ENCODE data around the gene FXYD5. TPM values are rescaled to one million over a fixed set of nuclear protein-coding genes. Genes with fewer than 3 reads are reported as not detected.

The FXYD5 gene
- total and polyA plus RNA-seq, 9 of the 15 experiments (the other 6 are each of a cell fraction or from before 2014, with no cell fraction given), result 104 to 537 (median 174) TPM

DNA sequence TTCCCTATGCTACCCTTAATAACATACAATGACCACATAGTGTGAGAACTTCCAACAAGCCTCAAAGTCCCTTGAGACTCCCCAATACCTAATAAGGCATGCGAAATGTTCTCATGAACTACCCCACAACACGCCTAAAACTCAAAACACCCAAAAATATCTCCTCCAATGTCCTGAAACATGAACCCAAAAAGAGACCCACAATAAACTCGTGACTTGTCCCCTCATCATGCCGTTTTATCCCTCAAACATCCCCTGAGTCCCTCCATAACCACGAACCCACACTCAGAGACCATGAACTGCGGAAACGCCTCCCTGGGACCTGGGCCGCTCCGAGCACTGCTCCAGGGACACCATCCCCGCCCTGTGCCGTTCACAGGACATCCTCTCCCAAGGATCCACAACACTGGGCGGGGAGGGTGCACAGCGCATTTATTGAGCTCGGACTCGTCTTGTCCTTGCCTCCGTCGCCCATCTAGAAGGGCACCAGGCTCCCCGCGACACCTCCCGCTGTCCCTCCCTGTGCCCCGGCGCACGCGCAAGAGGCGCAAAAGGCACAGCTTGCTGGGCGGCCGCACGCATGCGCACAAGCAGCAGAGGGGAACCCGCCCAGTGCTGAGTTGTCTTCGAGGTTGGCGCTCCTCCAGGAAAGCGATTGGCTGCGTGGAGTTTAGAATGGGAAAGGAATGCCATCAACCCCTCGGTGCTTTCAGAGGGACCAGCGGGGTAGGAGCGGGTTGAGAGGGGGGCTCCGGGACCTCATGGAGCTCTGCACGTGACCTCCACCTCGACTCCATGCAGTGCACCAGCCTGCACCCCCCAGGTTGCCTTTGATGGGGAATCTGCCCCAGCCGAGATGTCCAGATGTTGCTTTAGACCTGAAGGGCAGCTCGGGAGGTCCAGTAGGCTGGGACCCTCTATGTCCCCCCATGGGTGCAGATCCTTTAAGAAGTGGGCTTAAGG, 30.2 kb upstream of the FXYD5 start (continued):
- TF ChIP-seq ZNF592 (IDR thresholded peaks at IDR 0.05), result peak; percentile 63; the same call in 1 of the 2 replicates
- no peak for TF ChIP-seq ZNF398 (CRISPR knock-in tag; IDR thresholded peaks at IDR 0.05)
- TF ChIP-seq HMGN3 (IDR thresholded peaks at IDR 0.05; ENCODE audit: borderline replicate concordance, extremely low read depth, insufficient read length, low read depth, low read length), result no peak
- TF ChIP-seq MED1 (CRISPR knock-in tag; IDR thresholded peaks at IDR 0.05; ENCODE audit: borderline replicate concordance), result no peak
- TF ChIP-seq ZNF75A (CRISPR knock-in tag; IDR thresholded peaks at IDR 0.05), result no peak
- TF ChIP-seq HDAC8 (tag; IDR thresholded peaks at IDR 0.05), result no peak
- TF ChIP-seq PYGO2 (tag; IDR thresholded peaks at IDR 0.05), result no peak
- no peak; the same call in 1 of the 2 replicates for TF ChIP-seq TEAD2 (tag; IDR thresholded peaks at IDR 0.05)
- no peak for TF ChIP-seq ZNF445 (CRISPR knock-in tag; IDR thresholded peaks at IDR 0.05; ENCODE audit: low read depth)
- no peak for TF ChIP-seq CHCHD3 (CRISPR knock-in tag; IDR thresholded peaks at IDR 0.05)
- no peak for TF ChIP-seq ZNF24 (IDR thresholded peaks at IDR 0.05)
- no peak for TF ChIP-seq POLR2AphosphoS5 (IDR thresholded peaks at IDR 0.05; ENCODE audit: control insufficient read depth, insufficient read depth, low read depth, low read length)
- no peak for TF ChIP-seq HOMEZ (CRISPR knock-in tag; IDR thresholded peaks at IDR 0.05)
- TF ChIP-seq BCOR (IDR thresholded peaks at IDR 0.05), result no peak
- TF ChIP-seq ZNF436 (CRISPR knock-in tag; IDR thresholded peaks at IDR 0.05), result no peak
- no peak for TF ChIP-seq NFATC3 (IDR thresholded peaks at IDR 0.05)
- no peak for TF ChIP-seq SMARCC2 (IDR thresholded peaks at IDR 0.05; ENCODE audit: low read depth)
- TF ChIP-seq FOXA3 (CRISPR knock-in tag; conservative IDR thresholded peaks at IDR 0.05 in 1 of 2, IDR thresholded peaks at IDR 0.05 in 1 of 2), result no peak
- TF ChIP-seq FUS (optimal IDR thresholded peaks at IDR 0.05; ENCODE audit: low read depth, low read length), result no peak
- TF ChIP-seq ZNF57 (CRISPR knock-in tag; IDR thresholded peaks at IDR 0.05), result no peak
- TF ChIP-seq SRSF7 (optimal IDR thresholded peaks at IDR 0.05; ENCODE audit: low read depth, low read length), result no peak
